B cell (primary cell): ENCODE measurements around the gene GSTO2. TPM values are rescaled to one million over a fixed set of nuclear protein-coding genes. Genes with fewer than 3 reads are reported as not detected.

ENCODE experiments used
- ATAC-seq: fragments of 200-7000 bp; cut with Tn5 transposase; one replicate; pipeline ENCODE4 v1.10.0; 2021; ENCODE audit warnings: low read depth, mild to moderate bottlenecking, moderate number of reproducible peaks, moderate library complexity
- CTCF ChIA-PET: fragments of 350-600 bp; sonication (Branson Sonifier 250); formaldehyde crosslinking; loops from one replicate; lab custom pipeline; 2021; ENCODE audit warnings: antibody characterized with exemption, inconsistent platforms; lab: Charles Lee
- POLR2A ChIA-PET: fragments of 350-600 bp; sonication (Branson Sonifier 250); formaldehyde crosslinking; loops from one replicate; lab custom pipeline; 2021; ENCODE audit warnings: antibody characterized with exemption; lab: Charles Lee
- DNase-seq: peaks from one replicate; pipeline ENCODE4 v3.0.0; 2013
- H2AFZ ChIP-seq: 2 replicates; pipeline ENCODE4 v1.6.1; 2012; ENCODE audit warnings: mild to moderate bottlenecking, low read depth, low read length; ENCODE audit not compliant: insufficient read depth, poor library complexity, severe bottlenecking
- H3K27ac ChIP-seq, 2 donors: 1 replicate in 1 of 2; 2 replicates in 1 of 2; pipeline ENCODE4 v1.5.1; 2012 to 2013; ENCODE audit warnings: low read length in 2 of 2, mild to moderate bottlenecking in 2 of 2, moderate library complexity in 1 of 2
- H3K27me3 ChIP-seq, 4 experiments: fragments of 200-600 bp in 1 of 4; sonication (generic) in 1 of 4; replicated peaks in 1 of 4; 1 replicate in 2 of 4; 2 replicates in 2 of 4; pipeline versions ENCODE4 v1.6.1 to v1.7.0; 2013 to 2016; ENCODE audit warnings: low read length in 3 of 4, mild to moderate bottlenecking in 2 of 4, mixed read lengths in 1 of 4, moderate library complexity in 1 of 4; ENCODE audit not compliant: insufficient read depth in 4 of 4, control insufficient read depth in 3 of 4; ENCODE audit errors: control extremely low read depth in 1 of 4
- H3K36me3 ChIP-seq, 2 experiments: replicated peaks in 1 of 2; 1 replicate in 1 of 2; 2 replicates in 1 of 2; pipeline versions ENCODE4 v1.6.1 to v1.7.1; 2013; ENCODE audit warnings: low read length in 1 of 2; ENCODE audit not compliant: insufficient read depth in 2 of 2, control insufficient read depth in 1 of 2; ENCODE audit errors: control extremely low read depth in 1 of 2, extremely low read depth in 1 of 2
- H3K4me1 ChIP-seq, 2 donors: fragments of 200-600 bp in 1 of 2; sonication (generic) in 1 of 2; 1 replicate in 1 of 2; 2 replicates in 1 of 2; pipeline versions ENCODE4 v1.5.1 to v1.6.1; 2013 to 2017; ENCODE audit warnings: low read length in 2 of 2; ENCODE audit not compliant: control insufficient read depth in 2 of 2, insufficient read depth in 2 of 2
- H3K4me2 ChIP-seq: replicated peaks from 2 replicates; pipeline ENCODE3; 2012; ENCODE audit warnings: mild to moderate bottlenecking, low read depth, low read length; ENCODE audit not compliant: poor library complexity, severe bottlenecking
- H3K4me3 ChIP-seq, 5 experiments: fragments of 200-600 bp in 1 of 5; sonication (generic) in 1 of 5; 1 replicate in 3 of 5; 2 replicates in 2 of 5; pipeline versions ENCODE4 v1.5.1 to v1.7.0; 2011 to 2016; ENCODE audit warnings: low read length in 4 of 5, mild to moderate bottlenecking in 4 of 5, low read depth in 2 of 5, control low read depth in 1 of 5, moderate library complexity in 1 of 5; ENCODE audit not compliant: insufficient read depth in 1 of 5; ENCODE audit errors: control extremely low read depth in 1 of 5, extremely low read depth in 1 of 5
- H3K79me2 ChIP-seq: fragments of 200-600 bp; sonication (generic); one replicate; pipeline ENCODE4 v1.6.0; 2016; ENCODE audit warnings: low read length; ENCODE audit not compliant: control insufficient read depth, insufficient read depth
- H3K9ac ChIP-seq: fragments of 200-600 bp; sonication (generic); 2 replicates; pipeline ENCODE4 v1.6.1; 2017; ENCODE audit warnings: mild to moderate bottlenecking, low read length, moderate library complexity
- H3K9me3 ChIP-seq, 3 donors: one replicate each; pipeline versions ENCODE4 v1.6.1 to v1.7.1; 2013; ENCODE audit warnings: low read length in 2 of 3; ENCODE audit not compliant: control insufficient read depth in 2 of 3, insufficient read depth in 1 of 3; ENCODE audit errors: control extremely low read depth in 1 of 3
- H4K20me1 ChIP-seq: 2 replicates; pipeline ENCODE4 v1.6.0; 2012; ENCODE audit warnings: mild to moderate bottlenecking, low read length; ENCODE audit not compliant: insufficient read depth, control insufficient read depth, poor library complexity, severe bottlenecking
- H3K27ac Mint-ChIP-seq: one replicate; pipeline ENCODE4 v1.8.0; 2021; ENCODE audit warnings: mixed read lengths
- H3K27me3 Mint-ChIP-seq: one replicate; pipeline ENCODE4 v1.8.0; 2021; ENCODE audit warnings: mixed read lengths
- H3K4me1 Mint-ChIP-seq: one replicate; pipeline ENCODE4 v1.8.0; 2021; ENCODE audit warnings: mixed read lengths
- H3K4me3 Mint-ChIP-seq: one replicate; pipeline ENCODE4 v1.8.0; 2021; ENCODE audit warnings: mixed read lengths
- H3K9me3 Mint-ChIP-seq: one replicate; pipeline ENCODE4 v1.8.0; 2022; ENCODE audit warnings: mixed read lengths; ENCODE audit not compliant: insufficient read depth
- CTCF ChIP-seq: fragments of 200-600 bp; IDR thresholded peaks from one replicate; pipeline ENCODE4 v1.8.0; 2022; ENCODE audit warnings: antibody characterized with exemption, mild to moderate bottlenecking
- EZH2 ChIP-seq: IDR thresholded peaks from 2 replicates; pipeline ENCODE4 v1.6.1; 2012; ENCODE audit warnings: borderline replicate concordance, low read depth, mild to moderate bottlenecking, moderate library complexity, low read length; ENCODE audit not compliant: insufficient read depth, poor library complexity, severe bottlenecking
- WGBS: methylation state at CpG from one replicate; pipeline ENCODE4 v1.1.5; 2013; ENCODE audit warnings: missing lambda C conversion rate; ENCODE audit not compliant: insufficient coverage; 5-methylcytosine and 5-hydroxymethylcytosine counted together
- intact Hi-C: fragments of 100-400 bp; cut with micrococcal nuclease; formaldehyde crosslinking; loops from one replicate; pipeline ENCODE4 v1.10.0; 2022
- polyA plus RNA-seq: library from polyadenylated mRNA; depleted of rRNA; stranded (reverse); fragments of >200 nt; gene quantifications from 2 replicates; pipeline ENCODE4 v1.2.3, GENCODE V29; 2012
- total RNA-seq, 2 donors: library from RNA; stranded (reverse); fragments of 120-200 nt in 1 of 2; gene quantifications; 1 replicate in 1 of 2; 2 replicates in 1 of 2; pipeline versions ENCODE4 v1.2.3 to v1.2.4, GENCODE V29; 2013 to 2022

GSTO2 gene
- total and polyA plus RNA-seq, 2 donors (not counting 1 experiment from before 2014, with no cell fraction given), result 0.16 to 0.89 TPM

- Histone ChIP-seq H4K20me1 (peaks cover 100% of the 10 kb centered on the region), H3K27ac (peak overlapping the region in 1 of 2 donors; percentile 68), H3K79me2 (peaks cover 100% of the 10 kb centered on the region), H2AFZ (no peak overlapping the region), H3K9ac (peak overlapping the region; percentile 47), H3K4me1 (peaks cover 94 to 98% of the 10 kb centered on the region in 2 donors), H3K36me3 (peaks cover 0 to 13% of the 10 kb centered on the region in 2 experiments), H3K4me3 (no peak overlapping the region), H3K9me3 (peaks cover 0 to 4% (median 0%) of the 10 kb centered on the region in 3 donors), H3K27me3 (no peaks in the 10 kb centered on the region), H3K4me2 (peak overlapping the region; percentile 72)
- no peak for DNase-seq
- ChIA-PET CTCF (interaction anchor here (0.8 to 23.3 kb wide), 3 partner anchors 16 to 24 kb away, joined by 3 to 594 read pairs (median 108); partner anchors contain the start of gene CFAP58), POLR2A (no interaction called here)
- ATAC-seq, result no peak
- intact Hi-C loops, result loop anchor here (1.0 kb wide), 1 partner anchor 15 kb away; the partner anchor contains the start of gene ITPRIP
- TF ChIP-seq EZH2 (no peak), CTCF (no peak)
- no peaks in the 10 kb centered on the region for H3K27me3 Mint-ChIP-seq
- H3K9me3 Mint-ChIP-seq, result no peaks in the 10 kb centered on the region
- peak overlapping the region; percentile 81 for H3K27ac Mint-ChIP-seq
- WGBS, result 97% methylated on average over 2 of the region's 4 CpGs
- peak overlapping the region; percentile 78 for H3K4me3 Mint-ChIP-seq
- peaks cover 93% of the 10 kb centered on the region for H3K4me1 Mint-ChIP-seq
Observed at GRCh38 chr10:104323760-104324201, 54.8 kb downstream of the GSTO2 start.

- intact Hi-C loops, result loop anchor here (1.0 kb wide), 1 partner anchor 14 kb away; the partner anchor contains the start of gene ITPRIP
- Histone ChIP-seq H3K27me3 (no peaks in the 10 kb centered on the region), H3K4me2 (peak overlapping the region; percentile 72), H3K27ac (peak overlapping the region in 1 of 2 donors; percentile 68), H2AFZ (peak overlapping the region; percentile 34), H3K9ac (peak overlapping the region; percentile 47), H3K4me1 (peaks cover 94 to 98% of the 10 kb centered on the region in 2 donors), H3K79me2 (peaks cover 100% of the 10 kb centered on the region), H3K9me3 (peaks cover 0 to 4% (median 0%) of the 10 kb centered on the region in 3 donors), H3K36me3 (peaks cover 0 to 13% of the 10 kb centered on the region in 2 experiments), H3K4me3 (peak overlapping the region in 4 of 5 experiments; percentile 18 to 37 (median 28)), H4K20me1 (peaks cover 100% of the 10 kb centered on the region)
- TF ChIP-seq CTCF (no peak), EZH2 (no peak)
- peak; percentile 19 for ATAC-seq
- H3K4me1 Mint-ChIP-seq, result peaks cover 93% of the 10 kb centered on the region
- POLR2A ChIA-PET, result no interaction called here
- CTCF ChIA-PET, result interaction anchor here (0.6 to 23.3 kb wide), 5 partner anchors 12 to 1295 kb away, joined by 3 to 594 read pairs (median 4); partner anchors contain the start of gene CFAP58
- no peaks in the 10 kb centered on the region for H3K9me3 Mint-ChIP-seq
- peak; percentile 51 for DNase-seq
- peak overlapping the region; percentile 81 for H3K27ac Mint-ChIP-seq
- WGBS, result 13% methylated on average over 5 of the region's 9 CpGs
- peak overlapping the region; percentile 78 for H3K4me3 Mint-ChIP-seq
- no peaks in the 10 kb centered on the region for H3K27me3 Mint-ChIP-seq
Observed at GRCh38 chr10:104324221-104324686, 55.3 kb downstream of the GSTO2 start.
